WERI-Rb-1 (cell line): Measurements from ENCODE around the gene RABAC1.

Experiments used
- DNase-seq: peaks from one replicate; pipeline ENCODE4 v3.0.0-alpha.2; 2020
- H3K27ac ChIP-seq: fragments of 250-450 bp; sonication (Bioruptor Pico); 2 replicates; pipeline ENCODE4 v1.5.1; 2020; ENCODE audit warnings: mild to moderate bottlenecking, moderate library complexity
- H3K27me3 ChIP-seq: fragments of 250-450 bp; sonication (Bioruptor Pico); 2 replicates; pipeline ENCODE4 v1.5.1; 2021; ENCODE audit warnings: mild to moderate bottlenecking, low read depth, moderate library complexity; ENCODE audit not compliant: insufficient read depth, severe bottlenecking
- H3K36me3 ChIP-seq: fragments of 250-450 bp; sonication (Bioruptor Pico); 2 replicates; pipeline ENCODE4 v1.5.1; 2020; ENCODE audit warnings: mild to moderate bottlenecking, moderate library complexity
- H3K4me3 ChIP-seq: 2 replicates; pipeline ENCODE4 v1.5.1; 2011; ENCODE audit warnings: low read depth, mild to moderate bottlenecking, control low read depth, low read length
- H3K9me3 ChIP-seq: fragments of 250-450 bp; sonication (Bioruptor Pico); 2 replicates; pipeline ENCODE4 v1.5.1; 2021; ENCODE audit warnings: mild to moderate bottlenecking, moderate library complexity; ENCODE audit not compliant: severe bottlenecking
- TF ChIP-seq, protein P1 (sequence below): IDR thresholded peaks from 2 replicates; pipeline ENCODE4 v1.5.1; 2011; ENCODE audit warnings: low read depth, mild to moderate bottlenecking, control low read depth, inconsistent platforms, low read length

The RABAC1 gene

DNA sequence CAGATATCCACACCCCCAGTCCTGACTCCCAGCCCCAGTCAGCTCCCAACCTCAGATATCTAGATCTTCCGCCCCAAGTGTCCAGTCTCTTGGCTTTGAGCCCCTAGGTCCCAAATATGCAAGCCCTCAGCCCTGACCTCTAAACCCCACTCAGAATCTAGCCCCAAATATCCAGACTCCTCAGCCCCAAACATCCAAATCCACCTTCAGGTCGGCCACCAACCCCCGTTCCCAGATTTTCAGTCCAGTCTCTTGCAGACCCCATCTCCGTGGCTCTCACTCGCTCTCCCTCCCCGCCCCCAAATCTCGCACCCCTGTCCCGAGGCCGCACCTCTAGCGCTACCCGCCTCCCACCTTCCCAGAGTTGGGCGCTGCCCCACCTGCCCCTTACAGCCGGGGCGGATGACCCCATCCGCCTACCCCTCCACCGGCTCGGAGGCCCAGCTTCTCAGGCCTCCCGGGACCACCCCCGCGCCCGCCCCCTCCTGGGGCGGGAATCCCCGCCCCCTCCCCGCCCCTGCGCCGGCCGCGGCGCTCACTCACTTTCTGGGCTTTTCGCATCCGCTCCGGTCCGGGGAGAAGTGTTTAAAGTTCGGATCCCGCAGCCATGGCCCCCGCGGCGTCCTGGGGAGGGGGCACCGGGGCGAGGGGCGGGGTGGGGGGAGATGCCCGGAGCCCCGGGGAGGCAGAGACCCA lies 31.5 kb downstream of the RABAC1 start:
- H3K4me3 ChIP-seq, result peak overlapping the region; percentile 44
- H3K27me3 ChIP-seq, result peaks cover 54% of the 10 kb centered on the region
- DNase-seq, result no peak
- TF ChIP-seq, protein P1, sequence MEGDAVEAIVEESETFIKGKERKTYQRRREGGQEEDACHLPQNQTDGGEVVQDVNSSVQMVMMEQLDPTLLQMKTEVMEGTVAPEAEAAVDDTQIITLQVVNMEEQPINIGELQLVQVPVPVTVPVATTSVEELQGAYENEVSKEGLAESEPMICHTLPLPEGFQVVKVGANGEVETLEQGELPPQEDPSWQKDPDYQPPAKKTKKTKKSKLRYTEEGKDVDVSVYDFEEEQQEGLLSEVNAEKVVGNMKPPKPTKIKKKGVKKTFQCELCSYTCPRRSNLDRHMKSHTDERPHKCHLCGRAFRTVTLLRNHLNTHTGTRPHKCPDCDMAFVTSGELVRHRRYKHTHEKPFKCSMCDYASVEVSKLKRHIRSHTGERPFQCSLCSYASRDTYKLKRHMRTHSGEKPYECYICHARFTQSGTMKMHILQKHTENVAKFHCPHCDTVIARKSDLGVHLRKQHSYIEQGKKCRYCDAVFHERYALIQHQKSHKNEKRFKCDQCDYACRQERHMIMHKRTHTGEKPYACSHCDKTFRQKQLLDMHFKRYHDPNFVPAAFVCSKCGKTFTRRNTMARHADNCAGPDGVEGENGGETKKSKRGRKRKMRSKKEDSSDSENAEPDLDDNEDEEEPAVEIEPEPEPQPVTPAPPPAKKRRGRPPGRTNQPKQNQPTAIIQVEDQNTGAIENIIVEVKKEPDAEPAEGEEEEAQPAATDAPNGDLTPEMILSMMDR, result no peak
- H3K9me3 ChIP-seq, result no peaks in the 10 kb centered on the region
- H3K27ac ChIP-seq, result no peak overlapping the region
- no peaks in the 10 kb centered on the region for H3K36me3 ChIP-seq

DNA sequence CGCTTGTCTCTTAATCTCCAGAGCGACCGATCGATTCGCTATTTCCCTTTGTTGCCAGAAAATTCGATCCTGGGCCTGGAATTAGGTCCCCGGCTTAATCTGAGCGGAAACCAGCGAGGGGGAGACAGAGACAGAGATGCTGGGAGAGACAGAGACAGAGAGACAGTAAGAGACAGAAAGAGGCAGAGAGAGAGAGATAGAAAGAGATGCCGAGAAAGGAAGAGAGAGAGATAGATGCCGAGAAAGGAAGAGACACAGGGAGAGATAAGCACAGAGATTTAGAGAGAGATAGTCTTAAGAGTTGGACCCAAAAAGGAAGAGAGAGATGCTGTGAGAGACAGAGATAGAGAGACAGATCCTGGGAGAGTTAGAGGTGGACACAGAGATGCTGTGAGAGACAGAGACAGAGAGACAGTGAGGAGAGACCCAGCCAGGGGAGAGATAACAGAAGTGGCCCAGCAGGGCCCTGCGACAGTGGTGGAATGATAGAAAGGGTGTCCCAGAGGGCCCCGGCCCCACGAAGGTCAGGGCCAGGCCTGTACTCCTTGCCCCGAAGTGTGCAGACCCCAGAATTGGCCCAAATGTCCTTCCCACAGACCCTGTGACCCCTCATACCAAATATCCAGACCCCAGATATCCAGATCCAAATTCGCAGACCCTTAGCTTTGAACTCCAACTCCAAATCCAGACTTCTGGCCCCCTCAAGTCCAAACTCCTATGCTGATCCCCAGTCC lies 32.2 kb downstream of the RABAC1 start:
- Histone ChIP-seq H3K4me3 (0 out of 2 replicates have a peak overlapping the region, but pooled peaks have one; percentile 1), H3K9me3 (no peaks in the 10 kb centered on the region), H3K27me3 (peaks cover 55% of the 10 kb centered on the region), H3K27ac (no peak overlapping the region), H3K36me3 (no peaks in the 10 kb centered on the region)
- TF ChIP-seq, protein P1, result no peak
- DNase-seq, result no peak

DNA sequence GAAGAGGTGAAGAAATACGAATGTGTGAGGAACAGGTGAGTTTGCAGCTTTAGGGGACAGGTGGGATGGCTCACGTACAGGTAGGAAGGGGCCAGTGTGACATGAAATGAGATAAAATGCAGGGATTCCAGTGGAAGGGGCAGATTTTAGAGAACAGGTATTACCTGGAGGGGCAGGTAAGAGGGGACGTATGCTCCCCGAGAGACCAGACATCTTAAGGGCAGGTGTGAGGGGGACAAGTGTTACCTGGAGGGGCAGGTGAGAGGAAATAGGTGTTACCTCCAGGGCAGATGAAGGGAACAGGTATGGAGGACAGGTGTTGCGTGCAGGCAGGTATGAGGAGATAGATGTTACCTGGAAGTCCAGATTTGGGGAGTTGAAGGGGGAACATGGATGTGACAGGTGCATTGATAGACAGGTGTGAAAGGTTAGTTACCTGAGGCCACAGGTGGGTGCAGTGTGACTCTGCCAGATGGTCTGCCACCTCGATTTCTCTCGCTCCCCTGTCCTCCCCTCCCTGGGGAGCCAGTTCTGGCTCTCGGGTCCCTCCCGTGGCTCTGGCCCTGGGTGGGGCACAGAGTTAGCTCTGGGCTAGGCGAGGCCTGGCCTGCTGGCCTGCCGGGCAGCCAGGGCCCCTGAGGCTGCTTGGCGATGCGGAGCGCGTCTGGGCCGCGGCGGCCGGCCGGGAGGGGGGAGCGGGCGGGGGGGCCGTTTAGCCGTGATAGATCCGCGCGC lies 32.9 kb downstream of the RABAC1 start:
- Histone ChIP-seq H3K4me3 (no peak overlapping the region), H3K27ac (no peak overlapping the region), H3K36me3 (no peaks in the 10 kb centered on the region), H3K9me3 (no peaks in the 10 kb centered on the region), H3K27me3 (peaks cover 55% of the 10 kb centered on the region)
- TF ChIP-seq, protein P1, result no peak
- DNase-seq, result no peak

DNA sequence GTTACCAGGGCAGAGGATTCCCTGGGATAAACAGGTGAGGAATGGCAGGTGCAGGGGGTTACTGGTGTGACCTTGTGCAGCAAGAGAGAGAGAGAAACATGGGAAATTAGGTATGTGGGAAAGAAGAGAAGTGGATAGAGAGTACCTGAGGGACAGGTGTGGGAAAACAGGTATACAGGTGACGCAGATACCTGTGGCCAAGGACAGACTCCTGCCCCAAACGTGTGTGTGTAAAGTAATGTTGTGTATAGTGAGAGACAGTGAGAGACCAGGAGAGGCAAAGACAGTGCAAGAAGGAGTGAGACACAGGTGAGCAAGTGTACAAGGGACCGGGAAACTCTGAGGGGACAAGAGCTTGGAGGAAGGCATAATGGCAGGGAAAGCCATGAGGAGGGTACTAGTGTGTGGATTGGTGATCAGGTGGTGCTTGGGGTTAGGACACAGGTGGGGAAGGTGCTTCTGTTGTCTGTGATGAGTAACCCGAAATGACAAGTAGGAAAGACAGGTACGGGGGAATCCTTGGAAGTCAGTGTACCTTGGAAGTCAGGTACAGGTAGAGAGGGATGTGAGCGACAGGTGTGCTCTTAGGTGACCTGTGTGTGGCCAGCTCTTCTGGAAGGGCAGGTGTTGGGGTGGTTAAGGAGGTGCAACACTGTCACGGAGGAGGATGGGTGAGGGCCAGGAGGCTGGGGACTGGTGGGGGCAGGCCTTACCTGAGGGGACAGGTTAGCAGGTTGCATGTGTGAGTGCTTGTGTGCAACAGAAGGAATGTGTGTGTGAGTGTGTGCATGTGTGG lies 33.7 kb downstream of the RABAC1 start:
- DNase-seq, result no peak
- Histone ChIP-seq H3K27me3 (peaks cover 55% of the 10 kb centered on the region), H3K36me3 (no peaks in the 10 kb centered on the region), H3K27ac (no peak overlapping the region), H3K4me3 (no peak overlapping the region), H3K9me3 (no peaks in the 10 kb centered on the region)
- TF ChIP-seq, protein P1, result no peak
